GM18519 (cell line): ENCODE results near the gene VIT.

Source experiments
- ATAC-seq: cut with Tn5 transposase; IDR thresholded peaks from one replicate; pipeline ENCODE4 v1.9.1; 2021; ENCODE audit warnings: mild to moderate bottlenecking, moderate library complexity; ENCODE audit not compliant: unreplicated experiment, low FRiP score

VIT gene

GRCh38 chr2:36696533-36696932 is at the start of gene VIT:
TSS of gene VIT (plus strand) at chr2:36696707. CDS start at chr2:36716371, 19,664 bp downstream.
- ATAC-seq = no peak

- peak; percentile 97 for ATAC-seq
Measured at GRCh38 chr2:36650031-36650829, 46.3 kb upstream of the VIT start.

- ATAC-seq = no peak
Measured at GRCh38 chr2:36653155-36653554, 43.4 kb upstream of the VIT start.

- ATAC-seq = no peak
Measured at GRCh38 chr2:36653967-36654694, 42.4 kb upstream of the VIT start.

- no peak for ATAC-seq
Measured at GRCh38 chr2:36655453-36655852, 41.1 kb upstream of the VIT start.

GRCh38 chr2:36657703-36658102 is 38.8 kb upstream of the VIT start:
- no peak for ATAC-seq

- no peak for ATAC-seq
Measured at GRCh38 chr2:36658277-36658748, 38.2 kb upstream of the VIT start.

GRCh38 chr2:36659218-36659617 is 37.3 kb upstream of the VIT start:
- no peak for ATAC-seq

- peak; percentile 70 for ATAC-seq
Measured at GRCh38 chr2:36659872-36660312, 36.6 kb upstream of the VIT start.

- ATAC-seq = no peak
Measured at GRCh38 chr2:36662638-36663037, 33.9 kb upstream of the VIT start.

GRCh38 chr2:36663295-36663694 is 33.2 kb upstream of the VIT start:
- ATAC-seq = no peak

GRCh38 chr2:36663851-36664695 is 32.4 kb upstream of the VIT start:
- ATAC-seq = peak; percentile 86

- no peak for ATAC-seq
Measured at GRCh38 chr2:36664696-36665076, 31.8 kb upstream of the VIT start.

- no peak for ATAC-seq
Measured at GRCh38 chr2:36667931-36668330, 28.6 kb upstream of the VIT start.

- ATAC-seq = no peak
Measured at GRCh38 chr2:36670881-36671595, 25.5 kb upstream of the VIT start.

- ATAC-seq = no peak
Measured at GRCh38 chr2:36671731-36672130, 24.8 kb upstream of the VIT start.

GRCh38 chr2:36672199-36672598 is 24.3 kb upstream of the VIT start:
- ATAC-seq = no peak

- ATAC-seq = no peak
Measured at GRCh38 chr2:36675579-36676282, 20.8 kb upstream of the VIT start.

GRCh38 chr2:36676364-36676763 is 20.1 kb upstream of the VIT start:
- no peak for ATAC-seq

- ATAC-seq = no peak
Measured at GRCh38 chr2:36677386-36677785, 19.1 kb upstream of the VIT start.
